Fibroblast of mammary gland (primary cell): ENCODE measurements around the gene SCLY.

ENCODE experiments used
- DNase-seq: peaks from one replicate; pipeline ENCODE4 v3.0.0-alpha.2; 2010; ENCODE audit warnings: low read depth
- H3K4me3 ChIP-seq: 2 replicates; pipeline ENCODE4 v1.5.1; 2011; ENCODE audit warnings: low read depth, mild to moderate bottlenecking, low read length, moderate library complexity; ENCODE audit not compliant: control insufficient read depth
- TF ChIP-seq, protein P1 (sequence below): conservative IDR thresholded peaks from 2 replicates; pipeline ENCODE4 v1.5.1; 2011; ENCODE audit warnings: low read depth, low read length, inconsistent platforms; ENCODE audit not compliant: control insufficient read depth, insufficient read depth

The SCLY gene

GRCh38 chr2:238100049-238100820 is 39.4 kb downstream of the SCLY start, which contains the start of gene ESPNL:
Gene ESPNL (plus strand): TSS chr2:238100340. CDS start chr2:238100420, 80 bp downstream.
- DNase-seq: no peak
- H3K4me3 ChIP-seq: no peak within 1 kb of the TSS
- TF ChIP-seq, protein P1, sequence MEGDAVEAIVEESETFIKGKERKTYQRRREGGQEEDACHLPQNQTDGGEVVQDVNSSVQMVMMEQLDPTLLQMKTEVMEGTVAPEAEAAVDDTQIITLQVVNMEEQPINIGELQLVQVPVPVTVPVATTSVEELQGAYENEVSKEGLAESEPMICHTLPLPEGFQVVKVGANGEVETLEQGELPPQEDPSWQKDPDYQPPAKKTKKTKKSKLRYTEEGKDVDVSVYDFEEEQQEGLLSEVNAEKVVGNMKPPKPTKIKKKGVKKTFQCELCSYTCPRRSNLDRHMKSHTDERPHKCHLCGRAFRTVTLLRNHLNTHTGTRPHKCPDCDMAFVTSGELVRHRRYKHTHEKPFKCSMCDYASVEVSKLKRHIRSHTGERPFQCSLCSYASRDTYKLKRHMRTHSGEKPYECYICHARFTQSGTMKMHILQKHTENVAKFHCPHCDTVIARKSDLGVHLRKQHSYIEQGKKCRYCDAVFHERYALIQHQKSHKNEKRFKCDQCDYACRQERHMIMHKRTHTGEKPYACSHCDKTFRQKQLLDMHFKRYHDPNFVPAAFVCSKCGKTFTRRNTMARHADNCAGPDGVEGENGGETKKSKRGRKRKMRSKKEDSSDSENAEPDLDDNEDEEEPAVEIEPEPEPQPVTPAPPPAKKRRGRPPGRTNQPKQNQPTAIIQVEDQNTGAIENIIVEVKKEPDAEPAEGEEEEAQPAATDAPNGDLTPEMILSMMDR: no peak

DNA sequence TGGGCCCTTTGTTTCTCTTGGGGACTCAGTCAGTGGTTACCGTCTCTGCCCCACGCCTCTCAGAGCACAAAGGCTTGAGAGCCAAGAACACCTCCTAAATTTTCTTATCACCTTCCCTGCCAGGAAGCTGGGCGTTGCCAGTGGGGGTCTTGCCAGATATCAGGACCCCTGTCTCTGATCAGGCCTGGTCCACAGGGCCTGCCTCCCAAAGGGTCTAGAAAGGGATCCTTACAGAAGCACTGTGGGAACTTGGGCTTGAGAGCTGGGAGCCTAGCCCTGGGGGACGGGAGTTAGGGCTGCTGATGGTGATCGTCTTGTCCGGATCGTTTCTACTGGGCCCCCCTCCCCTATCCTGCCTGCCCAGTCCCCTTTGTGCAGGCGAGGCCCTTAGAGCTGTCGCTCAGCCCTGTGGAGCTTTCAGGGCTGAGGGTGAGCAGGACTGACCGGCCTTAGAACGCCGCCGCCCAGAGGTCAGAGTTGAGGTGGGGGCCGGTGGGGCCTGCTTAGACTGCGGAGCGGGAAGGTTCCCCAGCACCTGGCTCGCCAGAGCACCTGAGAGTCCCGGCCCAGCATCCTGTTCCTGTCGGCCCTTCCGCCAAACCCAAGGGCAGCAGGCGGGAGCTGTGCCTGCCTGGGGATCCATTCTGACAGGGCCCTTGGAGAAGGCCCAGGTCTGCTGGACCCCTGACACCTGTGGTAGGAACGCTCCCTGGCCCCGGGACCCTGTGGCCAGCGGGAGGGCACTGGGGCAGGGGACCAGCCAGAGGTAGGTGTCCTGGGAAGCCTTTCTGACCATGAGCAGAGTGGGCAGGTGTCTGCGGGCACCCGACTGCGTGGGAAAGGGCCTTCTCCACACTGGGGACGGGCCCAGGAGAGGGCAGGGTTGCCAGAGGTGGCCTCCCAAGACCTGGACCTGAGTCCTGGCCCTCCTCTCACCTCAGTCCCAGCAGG is 40.3 kb downstream of the SCLY start:
- no peak overlapping the region for H3K4me3 ChIP-seq
- no peak for DNase-seq
- TF ChIP-seq, protein P1: no peak

- no peak overlapping the region for H3K4me3 ChIP-seq
- TF ChIP-seq, protein P1: no peak
- DNase-seq: no peak
These were observed 41.4 kb downstream of the SCLY start for GRCh38 chr2:238101891-238102841.

- TF ChIP-seq, protein P1: no peak
- DNase-seq: no peak
- no peak overlapping the region for H3K4me3 ChIP-seq
These were observed 42.1 kb downstream of the SCLY start for GRCh38 chr2:238102865-238103264.

- H3K4me3 ChIP-seq: no peak overlapping the region
- TF ChIP-seq, protein P1: no peak
- DNase-seq: no peak
These were observed 42.8 kb downstream of the SCLY start for GRCh38 chr2:238103465-238104225.
